Measurements from ENCODE around the gene AKAP13. TPM values are rescaled to one million over a fixed set of nuclear protein-coding genes. Genes with fewer than 3 reads are reported as not detected.

Gene AKAP13
- total RNA-seq, 1 donor from 2014 or later: 145 TPM

- Mint-ChIP-seq H3K4me1 (ENCODE audit: low read depth, unreplicated experiment) (peaks cover 14% of the 10 kb centered on the region), H3K9me3 (ENCODE audit: unreplicated experiment) (no peaks in the 10 kb centered on the region), H3K27ac (ENCODE audit: unreplicated experiment) (no peak overlapping the region), H3K36me3 (ENCODE audit: unreplicated experiment) (no peaks in the 10 kb centered on the region), H3K27me3 (ENCODE audit: unreplicated experiment) (no peaks in the 10 kb centered on the region), H3K4me3 (ENCODE audit: unreplicated experiment) (peak overlapping the region; percentile 89)
- no peak for DNase-seq
- no peak for TF ChIP-seq CTCF (IDR thresholded peaks at IDR 0.05; ENCODE audit: partially characterized antibody, unreplicated experiment)
Measured at GRCh38 chr15:85379403-85380131, 836 bp upstream of the AKAP13 start.

GRCh38 chr15:85380812-85381642 is 624 bp downstream of the AKAP13 start:
- peaks cover 18% of the 10 kb centered on the region for H3K4me1 Mint-ChIP-seq (ENCODE audit: low read depth, unreplicated experiment)
- peak overlapping the region; percentile 83 for H3K27ac Mint-ChIP-seq (ENCODE audit: unreplicated experiment)
- no peak for TF ChIP-seq CTCF (IDR thresholded peaks at IDR 0.05; ENCODE audit: partially characterized antibody, unreplicated experiment)
- H3K36me3 Mint-ChIP-seq (ENCODE audit: unreplicated experiment): no peaks in the 10 kb centered on the region
- H3K4me3 Mint-ChIP-seq (ENCODE audit: unreplicated experiment): peak overlapping the region; percentile 88
- peak; percentile 56 for DNase-seq
- H3K27me3 Mint-ChIP-seq (ENCODE audit: unreplicated experiment): no peaks in the 10 kb centered on the region
- H3K9me3 Mint-ChIP-seq (ENCODE audit: unreplicated experiment): no peaks in the 10 kb centered on the region

- Mint-ChIP-seq H3K27me3 (ENCODE audit: unreplicated experiment) (no peaks in the 10 kb centered on the region), H3K4me3 (ENCODE audit: unreplicated experiment) (peak overlapping the region; percentile 88), H3K27ac (ENCODE audit: unreplicated experiment) (peak overlapping the region; percentile 10), H3K4me1 (ENCODE audit: low read depth, unreplicated experiment) (peaks cover 18% of the 10 kb centered on the region), H3K36me3 (ENCODE audit: unreplicated experiment) (no peaks in the 10 kb centered on the region), H3K9me3 (ENCODE audit: unreplicated experiment) (no peaks in the 10 kb centered on the region)
- TF ChIP-seq CTCF (IDR thresholded peaks at IDR 0.05; ENCODE audit: partially characterized antibody, unreplicated experiment): no peak
- DNase-seq: no peak
Measured at GRCh38 chr15:85381850-85382751, 1.7 kb downstream of the AKAP13 start.

GRCh38 chr15:85382942-85383341 is 2.5 kb downstream of the AKAP13 start:
- Mint-ChIP-seq H3K27me3 (ENCODE audit: unreplicated experiment) (no peaks in the 10 kb centered on the region), H3K4me3 (ENCODE audit: unreplicated experiment) (no peak overlapping the region), H3K27ac (ENCODE audit: unreplicated experiment) (no peak overlapping the region), H3K9me3 (ENCODE audit: unreplicated experiment) (no peaks in the 10 kb centered on the region), H3K4me1 (ENCODE audit: low read depth, unreplicated experiment) (peaks cover 18% of the 10 kb centered on the region), H3K36me3 (ENCODE audit: unreplicated experiment) (no peaks in the 10 kb centered on the region)
- no peak for DNase-seq
- TF ChIP-seq CTCF (IDR thresholded peaks at IDR 0.05; ENCODE audit: partially characterized antibody, unreplicated experiment): no peak
